HG03135 (cell line): ENCODE results near the gene SSTR4.
"Not testable (repeated sequence)": the region's sequence is repeated elsewhere in the genome, so short reads cannot be mapped to it uniquely, and the experiment has no call there.

Source experiments
- ATAC-seq: cut with Tn5 transposase; IDR thresholded peaks from one replicate; pipeline ENCODE4 v1.9.1; 2021; ENCODE audit warnings: mild to moderate bottlenecking, moderate library complexity; ENCODE audit not compliant: unreplicated experiment

Gene SSTR4, protein sequence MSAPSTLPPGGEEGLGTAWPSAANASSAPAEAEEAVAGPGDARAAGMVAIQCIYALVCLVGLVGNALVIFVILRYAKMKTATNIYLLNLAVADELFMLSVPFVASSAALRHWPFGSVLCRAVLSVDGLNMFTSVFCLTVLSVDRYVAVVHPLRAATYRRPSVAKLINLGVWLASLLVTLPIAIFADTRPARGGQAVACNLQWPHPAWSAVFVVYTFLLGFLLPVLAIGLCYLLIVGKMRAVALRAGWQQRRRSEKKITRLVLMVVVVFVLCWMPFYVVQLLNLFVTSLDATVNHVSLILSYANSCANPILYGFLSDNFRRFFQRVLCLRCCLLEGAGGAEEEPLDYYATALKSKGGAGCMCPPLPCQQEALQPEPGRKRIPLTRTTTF

DNA sequence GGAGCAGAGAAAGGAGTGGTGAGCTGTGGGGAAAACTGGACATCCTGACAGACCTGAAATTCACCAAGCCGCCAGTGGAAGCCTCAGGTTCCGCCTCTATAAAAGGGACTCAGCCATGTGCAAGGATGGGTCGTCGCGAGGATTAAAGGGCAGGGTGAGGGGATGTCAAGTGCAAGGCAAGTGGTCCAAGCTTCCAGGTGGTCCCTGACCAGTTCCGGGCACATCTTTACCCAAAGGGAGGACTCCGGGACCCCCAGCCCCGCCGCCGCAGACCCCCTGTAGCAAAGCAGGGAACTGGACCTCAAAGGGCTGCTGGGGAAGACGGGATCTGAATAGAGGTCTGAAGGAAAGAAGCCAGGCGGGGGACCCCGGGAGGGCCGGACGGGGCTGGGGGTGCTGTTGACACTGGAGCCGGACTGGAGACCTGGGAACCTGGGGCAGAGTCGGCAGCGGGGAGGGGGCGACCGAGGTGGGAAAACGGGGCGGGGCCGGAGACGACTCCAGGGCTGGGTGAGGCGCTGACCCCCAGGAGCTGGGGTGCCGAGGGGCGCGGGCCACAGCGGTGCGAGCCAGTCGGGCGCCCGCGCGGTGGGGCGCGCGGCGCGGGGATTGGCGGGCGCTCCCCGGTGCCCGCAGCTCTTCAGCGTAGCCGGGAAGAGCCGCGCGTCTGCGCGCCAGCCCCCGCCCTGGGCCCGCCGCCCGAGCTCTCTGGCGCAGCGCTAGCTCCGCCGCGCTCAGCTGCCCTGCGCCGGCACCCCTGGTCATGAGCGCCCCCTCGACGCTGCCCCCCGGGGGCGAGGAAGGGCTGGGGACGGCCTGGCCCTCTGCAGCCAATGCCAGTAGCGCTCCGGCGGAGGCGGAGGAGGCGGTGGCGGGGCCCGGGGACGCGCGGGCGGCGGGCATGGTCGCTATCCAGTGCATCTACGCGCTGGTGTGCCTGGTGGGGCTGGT is at the start of gene SSTR4:
Gene SSTR4, plus strand, starts transcription at position 592 of the 951 bp plus-strand sequence. Its CDS starts 172 bp downstream, at position 764.
- no peak for ATAC-seq

DNA sequence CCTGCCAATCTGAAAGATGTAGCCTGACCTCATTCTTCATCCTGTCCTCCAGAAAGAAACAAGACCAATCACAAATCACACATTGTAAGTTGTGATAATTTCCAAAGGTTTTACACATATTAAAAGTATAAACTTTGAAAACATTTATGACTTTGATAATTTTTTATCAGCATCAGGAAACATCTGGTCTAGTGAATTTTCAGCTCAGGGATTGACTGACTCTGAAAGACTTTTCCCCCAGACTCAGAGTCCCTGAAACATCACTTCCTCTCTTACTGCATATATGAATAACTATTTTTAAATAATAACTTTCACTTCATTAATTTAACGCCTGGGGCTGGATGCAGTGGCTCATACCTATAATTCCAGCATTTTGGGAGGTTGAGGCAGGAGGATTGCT is 48.5 kb upstream of the SSTR4 start:
- ATAC-seq: no peak

DNA sequence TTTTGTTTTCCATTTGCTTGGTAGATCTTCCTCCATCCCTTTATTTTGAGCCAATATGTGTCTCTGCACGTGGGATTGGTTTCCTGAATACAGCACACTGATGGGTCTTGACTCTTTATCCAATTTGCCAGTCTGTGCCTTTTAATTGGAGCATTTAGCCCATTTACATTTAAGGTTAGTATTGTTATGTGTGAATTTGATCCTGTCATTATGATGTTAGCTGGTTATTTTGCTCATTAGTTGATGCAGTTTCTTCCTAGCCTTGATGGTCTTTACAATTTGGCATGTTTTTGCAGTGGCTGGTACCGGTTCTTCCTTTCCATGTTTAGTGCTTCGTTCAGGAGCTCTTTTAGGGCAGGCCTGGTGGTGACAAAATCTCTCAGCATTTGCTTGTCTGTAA is 43.7 kb upstream of the SSTR4 start:
- ATAC-seq: not testable (repeated sequence)

DNA sequence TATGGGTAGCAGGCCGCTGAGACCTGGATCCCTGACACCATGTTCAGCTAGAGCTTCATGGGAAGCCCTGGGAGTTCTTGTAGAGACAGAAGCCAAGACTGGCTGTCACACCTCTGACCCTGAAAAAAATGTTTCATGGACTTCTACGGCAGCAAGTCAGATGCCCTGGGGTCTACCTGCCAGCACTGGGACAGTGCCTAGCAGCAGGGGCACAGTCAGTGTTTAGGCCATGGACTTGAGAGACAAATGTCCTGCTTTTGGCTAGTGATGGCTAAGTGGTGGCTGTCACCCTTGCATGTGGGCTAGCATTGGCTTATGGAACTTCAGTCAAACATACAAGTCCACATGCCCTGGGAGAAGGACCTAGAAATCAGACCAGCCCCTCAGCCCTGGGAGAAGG is 41.3 kb upstream of the SSTR4 start:
- no peak for ATAC-seq

DNA sequence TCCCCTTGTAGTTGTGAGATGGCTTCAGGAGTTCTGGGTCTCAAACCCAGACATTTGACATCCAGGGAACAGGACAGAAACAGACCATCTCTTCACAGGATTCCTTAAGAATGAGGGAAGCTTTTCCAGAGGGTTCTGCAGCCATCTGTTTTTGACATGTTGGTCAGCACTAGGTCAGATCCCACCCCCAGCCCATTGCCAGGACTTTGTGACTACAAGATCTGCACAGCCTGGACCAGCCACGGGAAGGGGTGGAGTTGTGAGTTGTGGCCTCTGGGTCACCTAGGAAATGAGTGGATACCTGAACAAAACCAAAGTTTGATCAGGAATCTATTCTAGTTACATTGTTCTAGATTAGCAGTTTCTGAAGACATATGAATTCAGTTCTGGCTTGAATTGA is 39.2 kb upstream of the SSTR4 start:
- ATAC-seq: no peak

DNA sequence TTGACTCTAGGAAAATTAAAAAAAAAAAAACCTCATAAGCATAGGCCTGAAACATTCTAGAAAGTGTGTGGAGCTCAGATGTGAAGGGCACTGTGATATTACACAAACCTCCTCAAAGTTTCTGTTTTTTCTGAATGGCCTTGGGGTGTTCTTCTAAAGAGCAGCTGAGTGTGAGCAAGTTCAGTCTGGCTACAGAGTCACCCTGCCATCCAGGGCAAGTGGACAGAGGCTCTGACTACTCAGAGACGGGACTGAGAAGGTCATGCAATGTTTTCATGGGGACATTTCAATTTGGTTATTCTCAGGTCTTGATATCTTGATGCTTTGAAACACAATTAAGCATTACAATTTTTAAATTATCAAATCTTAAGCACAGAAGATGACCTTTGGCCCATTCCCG is 36.6 kb upstream of the SSTR4 start:
- ATAC-seq: no peak

DNA sequence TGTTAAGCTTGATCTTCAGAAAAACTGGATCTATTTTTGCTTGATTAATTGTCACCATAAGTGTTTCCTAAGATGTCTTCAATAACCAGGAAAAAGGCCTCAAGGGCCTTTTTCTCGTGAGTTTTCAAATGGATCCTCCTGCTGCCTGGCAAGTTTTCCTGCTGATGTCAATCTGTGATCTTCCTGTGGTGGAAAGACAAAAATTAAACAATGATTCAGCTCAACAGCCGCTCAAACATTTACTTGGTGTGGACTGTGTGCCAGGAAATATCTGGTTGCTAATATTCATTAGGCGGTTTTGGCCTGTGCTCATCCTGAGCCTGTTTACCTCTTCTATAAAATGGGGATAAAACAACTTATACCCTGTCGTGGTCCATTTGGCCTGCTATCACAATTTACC is 35.4 kb upstream of the SSTR4 start:
- ATAC-seq: no peak

DNA sequence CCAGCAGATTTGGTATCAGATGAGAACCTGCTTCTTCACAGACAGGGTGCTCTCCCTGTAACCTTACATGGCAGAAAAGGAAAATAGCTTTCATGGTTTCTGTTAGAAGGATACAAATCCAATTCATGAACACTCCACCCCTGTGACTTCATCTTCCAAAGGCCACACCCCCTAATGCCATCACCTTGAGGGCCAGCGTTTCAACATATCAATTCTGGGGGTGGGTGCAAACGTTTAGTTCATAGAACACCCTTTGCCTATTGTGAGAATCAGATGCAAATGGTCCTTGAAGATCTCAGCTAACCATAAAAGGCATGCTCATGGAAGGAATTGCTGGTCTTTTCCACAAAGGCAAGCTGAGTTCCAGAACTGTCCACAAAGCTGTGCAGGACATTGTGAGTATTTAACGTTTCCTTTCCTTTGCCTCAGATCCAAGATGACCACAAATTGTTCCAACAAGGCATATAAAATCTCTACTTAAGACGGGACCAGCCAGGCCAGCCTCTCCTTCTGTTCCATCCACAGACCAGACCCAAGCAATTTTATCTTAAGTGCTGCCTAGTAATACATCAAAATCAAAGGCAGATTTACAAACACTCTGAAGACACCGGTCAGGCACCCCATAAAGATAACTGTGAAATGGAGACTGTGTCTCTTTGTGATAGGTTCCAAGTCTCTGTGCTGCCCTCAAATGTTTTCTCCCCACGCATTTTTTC is 34.7 kb upstream of the SSTR4 start:
- ATAC-seq: no peak

DNA sequence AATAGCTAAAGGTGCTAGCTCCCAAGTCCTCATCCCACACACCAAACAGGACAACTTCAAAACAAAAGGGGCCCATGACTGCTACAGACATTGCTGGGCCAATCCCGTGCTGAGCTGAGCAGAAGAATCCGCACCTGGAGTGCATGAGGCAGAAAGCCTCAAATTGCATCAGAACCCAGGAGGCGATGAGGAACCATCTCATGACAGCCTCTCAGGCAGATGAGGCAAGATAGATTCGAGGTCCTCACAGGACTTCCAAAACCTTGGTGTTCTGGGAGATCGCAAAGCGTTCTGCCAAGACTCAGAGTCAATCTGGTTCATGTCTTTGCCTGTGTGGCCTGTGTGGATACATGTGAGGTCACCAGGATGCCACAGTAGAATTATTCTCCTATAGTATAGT is 32.8 kb upstream of the SSTR4 start:
- ATAC-seq: no peak

DNA sequence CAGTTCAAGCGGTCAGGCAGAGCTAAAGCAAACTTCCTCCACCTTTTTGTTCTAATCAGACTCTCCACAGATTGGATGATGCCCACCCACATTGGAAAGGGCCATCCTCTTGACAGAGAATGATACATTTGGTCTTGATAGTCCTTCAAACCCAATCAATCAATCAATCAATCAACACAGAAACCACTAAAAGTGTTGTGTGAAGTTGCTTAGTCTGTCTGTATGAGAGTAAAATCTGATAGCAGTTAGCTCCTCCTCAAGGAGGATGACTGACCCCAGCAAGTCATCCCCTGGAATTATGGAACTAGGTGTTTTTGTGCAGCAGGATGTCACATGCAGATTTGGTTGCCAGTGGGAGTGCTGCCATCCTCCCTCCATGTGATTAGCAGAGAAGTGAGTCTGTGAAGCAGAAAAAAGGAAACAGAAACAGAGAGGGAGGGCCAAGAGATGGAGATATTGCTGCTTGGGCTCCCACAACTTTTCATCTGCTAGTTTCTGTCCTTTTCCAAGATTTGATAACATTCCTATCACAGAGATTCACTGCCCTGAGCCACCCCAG is 32.0 kb upstream of the SSTR4 start:
- no peak for ATAC-seq

DNA sequence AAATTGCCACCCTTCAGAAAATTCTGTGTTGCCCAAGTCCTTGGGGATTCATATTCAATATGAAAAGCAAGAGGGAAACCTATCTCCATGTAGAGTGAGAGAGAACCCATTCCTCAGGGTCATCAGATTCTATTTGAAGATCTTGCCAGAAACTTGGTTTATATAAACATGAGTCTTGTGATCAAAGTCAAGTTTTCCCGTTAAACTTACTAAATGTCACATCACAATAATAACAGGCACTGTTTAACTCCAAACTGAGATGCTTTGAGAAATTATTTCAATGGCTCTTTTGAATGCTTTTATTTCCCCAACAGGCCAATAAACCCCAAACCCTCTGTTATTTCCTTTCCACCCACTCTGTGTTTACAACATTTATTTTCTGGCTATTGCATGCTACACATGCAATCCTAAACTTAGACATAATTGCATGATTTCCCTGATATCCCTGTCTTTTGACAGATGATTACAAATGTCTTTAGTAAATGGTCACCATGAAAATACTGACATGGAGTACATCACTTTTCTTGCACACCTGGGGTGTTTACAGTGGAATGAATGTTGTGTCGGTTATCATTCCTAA is 31.1 kb upstream of the SSTR4 start:
- no peak for ATAC-seq

DNA sequence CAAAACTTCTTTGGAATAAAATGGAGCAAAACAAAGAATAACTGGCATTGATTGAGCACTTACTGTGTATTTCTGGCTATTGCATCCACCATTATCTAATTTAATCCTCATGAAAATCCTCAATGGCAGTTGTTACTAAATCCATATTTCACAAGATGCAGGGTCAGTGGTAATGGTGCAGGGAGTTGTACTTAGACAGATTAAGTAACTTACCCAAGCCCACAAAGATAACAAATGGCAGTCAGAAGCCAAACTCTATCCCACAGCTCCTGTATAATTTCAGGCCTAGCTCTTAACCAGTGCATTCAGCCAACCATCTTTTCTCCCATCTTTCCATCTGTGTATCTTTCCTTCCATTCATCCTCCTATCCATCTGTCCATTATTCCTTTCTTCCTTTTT is 29.3 kb upstream of the SSTR4 start:
- ATAC-seq: no peak

DNA sequence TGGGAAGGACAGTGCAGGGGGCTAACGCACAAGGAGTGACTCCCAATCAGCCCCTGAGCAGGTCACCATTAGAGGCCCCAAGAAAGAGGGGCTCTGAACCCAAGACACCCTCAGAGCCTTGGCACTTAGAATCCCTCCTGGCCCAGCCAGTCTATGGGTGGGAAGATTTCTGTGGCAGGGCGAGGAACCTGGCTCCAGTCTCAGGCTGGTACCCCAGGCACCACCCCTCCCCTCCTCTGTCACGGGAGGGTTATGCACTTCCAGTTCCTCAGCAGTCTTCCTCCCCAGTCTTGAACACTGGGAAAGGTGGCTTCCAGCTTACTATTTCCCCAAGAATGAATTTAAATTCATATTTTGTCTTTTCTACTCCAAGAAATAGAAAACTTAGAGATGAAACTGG is 27.6 kb upstream of the SSTR4 start:
- no peak for ATAC-seq

DNA sequence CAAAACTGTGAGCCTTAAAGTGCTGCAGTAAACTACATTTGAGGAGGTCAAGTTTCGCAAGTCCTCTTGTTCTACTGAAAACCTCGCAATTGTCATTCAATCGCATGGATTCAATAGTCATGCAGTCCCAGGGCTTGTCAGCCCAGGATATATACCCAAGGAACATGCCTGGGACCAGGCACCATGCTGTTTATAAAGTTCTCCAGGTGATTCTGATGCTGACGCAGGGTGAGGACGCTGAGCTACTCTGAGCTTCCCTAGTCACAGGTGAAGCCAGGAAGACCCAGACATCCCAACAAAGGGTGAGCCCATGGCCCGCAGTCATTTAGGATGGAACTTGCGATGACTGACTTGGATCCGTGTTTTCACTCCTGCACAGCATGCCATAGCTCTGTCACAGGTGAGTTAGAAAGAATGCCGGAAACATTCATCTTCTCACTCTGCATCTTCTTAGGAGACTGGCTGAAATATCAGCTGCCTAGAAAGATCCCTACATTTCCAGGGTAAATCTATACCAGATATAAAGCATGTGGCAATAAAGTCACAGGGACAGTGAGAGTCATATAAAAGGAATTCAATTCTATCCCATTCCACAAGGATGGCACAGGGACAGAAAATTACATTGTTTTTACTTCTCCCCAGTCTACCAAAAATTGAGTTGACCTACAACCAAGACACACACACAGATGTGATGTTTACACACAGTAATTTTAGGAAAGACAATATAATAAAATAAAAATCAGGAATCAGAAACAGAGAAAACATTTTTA is 27.0 kb upstream of the SSTR4 start:
- ATAC-seq: no peak

DNA sequence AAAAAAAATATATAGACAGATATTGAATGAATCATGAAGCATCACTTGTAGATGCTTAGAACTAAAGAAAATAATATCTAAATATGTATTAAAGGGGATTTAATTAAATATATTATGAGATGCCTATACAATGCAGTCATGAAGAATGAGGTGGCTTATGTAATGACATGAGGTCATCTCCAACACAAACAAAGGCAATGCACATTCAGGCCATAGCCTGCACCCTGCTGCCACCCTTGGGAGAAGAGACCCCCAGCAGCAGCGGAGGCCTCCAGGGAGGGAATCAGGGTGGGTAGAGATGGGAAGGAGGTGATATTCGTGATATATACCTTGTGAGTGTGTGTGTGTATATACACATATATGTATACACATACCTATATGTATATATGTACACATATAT is 26.4 kb upstream of the SSTR4 start:
- no peak for ATAC-seq

DNA sequence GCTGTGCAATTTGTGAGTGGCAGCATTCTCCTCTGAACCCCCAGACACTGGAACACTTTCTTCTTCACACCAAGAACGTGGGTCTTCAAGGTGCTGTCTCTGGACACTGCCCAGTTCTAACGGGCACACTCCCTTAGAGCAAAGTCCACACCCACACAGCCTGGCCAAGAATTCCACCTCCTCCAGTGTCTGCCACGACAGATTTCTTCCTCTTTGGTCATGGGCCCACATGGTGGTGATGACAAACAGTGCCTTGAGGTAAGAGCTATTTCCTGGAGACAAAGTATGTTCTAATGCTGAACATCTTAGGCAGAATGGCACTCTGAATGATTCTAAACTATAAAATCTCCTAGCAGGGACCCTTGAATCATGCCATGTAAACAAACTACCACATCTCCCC is 25.5 kb upstream of the SSTR4 start:
- no peak for ATAC-seq

DNA sequence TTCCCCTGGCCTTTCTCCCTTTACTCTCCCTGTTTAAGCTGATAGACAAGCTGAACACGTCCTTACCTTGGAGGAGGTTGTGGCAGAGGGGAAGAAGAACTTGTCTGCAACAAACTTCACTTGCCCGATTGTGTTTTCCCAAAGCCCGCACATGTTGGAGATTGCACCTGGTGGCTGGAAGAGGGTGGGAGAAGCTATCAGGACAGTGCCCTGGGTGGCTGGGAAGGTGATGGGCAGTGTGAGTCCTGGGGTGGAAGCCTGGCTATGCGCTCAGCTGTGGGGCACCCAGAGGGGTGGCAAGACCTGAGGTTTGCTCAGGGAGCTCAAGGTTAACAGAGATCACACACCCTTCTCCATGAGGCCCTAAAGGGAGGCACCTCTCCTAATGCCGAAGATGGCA is 25.0 kb upstream of the SSTR4 start:
- no peak for ATAC-seq

DNA sequence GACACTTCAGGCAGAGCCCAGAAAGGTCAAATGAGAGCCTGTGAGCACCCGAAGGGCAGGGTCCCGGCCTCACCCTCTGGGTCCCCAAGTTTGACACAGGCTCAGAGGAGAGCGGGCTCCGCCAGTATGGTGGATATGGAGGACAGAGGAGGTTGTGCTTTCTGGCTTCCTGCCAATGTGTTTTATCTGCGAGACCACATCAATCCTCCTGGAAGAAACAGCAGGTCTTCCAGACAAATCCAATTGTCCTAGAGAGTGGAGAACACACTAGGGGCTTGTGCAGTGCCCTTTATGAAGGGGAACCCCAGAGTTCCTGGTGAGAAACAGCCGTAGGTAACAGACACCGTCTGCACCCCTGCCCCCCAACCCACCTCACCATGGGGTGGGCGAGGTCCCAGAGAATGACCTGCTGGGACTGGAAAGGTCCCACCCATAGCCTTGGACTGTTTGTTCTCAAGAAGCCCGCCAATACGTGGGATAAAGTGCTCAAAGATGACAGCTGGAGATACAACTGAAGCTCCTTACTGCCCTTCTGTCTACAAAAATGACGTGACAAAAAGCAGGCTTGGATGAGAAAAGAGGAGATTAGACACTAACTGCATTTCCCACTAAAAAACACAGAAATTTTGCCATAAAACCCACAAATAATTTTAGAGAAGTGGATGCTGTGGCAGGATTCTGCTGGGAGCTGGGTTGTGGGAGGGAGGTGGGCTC is 23.9 kb upstream of the SSTR4 start:
- no peak for ATAC-seq

DNA sequence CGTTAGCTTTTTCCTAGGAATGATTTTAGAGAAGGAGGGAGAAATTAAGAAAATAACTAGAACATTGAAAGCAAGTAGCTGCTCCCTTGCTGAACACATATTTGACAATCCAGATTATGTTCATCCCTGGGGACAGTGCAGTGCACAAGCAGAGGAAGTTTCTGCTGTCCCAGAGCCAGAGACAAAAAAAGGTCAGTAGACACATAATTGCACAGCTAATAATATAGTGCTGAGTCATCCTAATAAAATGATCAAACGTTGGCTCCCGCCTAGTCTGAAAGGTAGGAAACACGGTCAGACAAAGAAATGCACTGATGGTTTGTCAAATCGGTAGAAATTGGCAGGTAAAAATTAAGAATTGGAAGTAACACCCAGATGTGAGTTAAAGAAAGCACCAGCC is 21.7 kb upstream of the SSTR4 start:
- ATAC-seq: no peak
